MM.1S (cell line): ENCODE measurements around the gene GPATCH3.
A peak's percentile ranks its signal among the peaks of the same experiment; 100 is the strongest.
"Not testable (repeated sequence)": the region's sequence is repeated elsewhere in the genome, so short reads cannot be mapped to it uniquely, and the experiment has no call there.

Experiments
- DNase-seq: peaks from one replicate; pipeline ENCODE4 v3.0.0-alpha.2; 2015
- H2AFZ ChIP-seq: fragments of 300-600 bp; sonication (generic); 2 replicates; pipeline ENCODE4 v1.6.0; 2016; ENCODE audit warnings: antibody characterized with exemption, low read length
- H3F3A ChIP-seq: fragments of 300-600 bp; sonication (generic); 2 replicates; pipeline ENCODE4 v1.6.1; 2016; ENCODE audit warnings: mild to moderate bottlenecking, antibody characterized with exemption, low read length, moderate library complexity, mixed read lengths; ENCODE audit not compliant: insufficient read depth
- H3K27ac ChIP-seq: fragments of 300-600 bp; sonication (generic); 2 replicates; pipeline ENCODE4 v1.5.1; 2016; ENCODE audit warnings: mild to moderate bottlenecking, low read length
- H3K27me3 ChIP-seq: fragments of 300-600 bp; sonication (generic); replicated peaks from 2 replicates; pipeline ENCODE4 v1.6.0; 2016; ENCODE audit warnings: low read length; ENCODE audit not compliant: insufficient read depth
- H3K36me3 ChIP-seq: fragments of 300-600 bp; sonication (generic); replicated peaks from 2 replicates; pipeline ENCODE4 v1.6.1; 2016; ENCODE audit warnings: mild to moderate bottlenecking, low read length, mixed read lengths; ENCODE audit not compliant: insufficient read depth
- H3K4me1 ChIP-seq: fragments of 300-600 bp; sonication (generic); 2 replicates; pipeline ENCODE4 v1.6.1; 2016; ENCODE audit warnings: low read length, mixed read lengths
- H3K4me2 ChIP-seq: fragments of 300-600 bp; sonication (generic); 2 replicates; pipeline ENCODE4 v1.6.0; 2016; ENCODE audit warnings: low read depth, low read length
- H3K4me3 ChIP-seq: fragments of 300-600 bp; sonication (generic); 2 replicates; pipeline ENCODE4 v1.5.1; 2016; ENCODE audit warnings: low read length, mixed read lengths
- H3K79me2 ChIP-seq: fragments of 300-600 bp; sonication (generic); 2 replicates; pipeline ENCODE4 v1.6.1; 2016; ENCODE audit warnings: mixed run types, low read length, mixed read lengths
- H3K9ac ChIP-seq: fragments of 300-600 bp; sonication (generic); 2 replicates; pipeline ENCODE4 v1.6.1; 2016; ENCODE audit warnings: low read length, mixed read lengths
- H3K9me2 ChIP-seq: fragments of 300-600 bp; sonication (generic); replicated peaks from 2 replicates; pipeline ENCODE4 v1.6.1; 2016; ENCODE audit warnings: mild to moderate bottlenecking, low read length, mixed read lengths; ENCODE audit not compliant: insufficient read depth
- H3K9me3 ChIP-seq: fragments of 300-600 bp; sonication (generic); replicated peaks from 2 replicates; pipeline ENCODE4 v1.6.1; 2016; ENCODE audit warnings: mild to moderate bottlenecking, low read length, mixed read lengths; ENCODE audit not compliant: insufficient read depth
- H4K20me1 ChIP-seq: fragments of 300-600 bp; sonication (generic); 2 replicates; pipeline ENCODE4 v1.6.1; 2016; ENCODE audit warnings: mild to moderate bottlenecking, low read length, moderate library complexity, mixed read lengths; ENCODE audit not compliant: insufficient read depth
- CTCF ChIP-seq: fragments of 300-600 bp; sonication (generic); IDR thresholded peaks from 2 replicates; pipeline ENCODE4 v1.5.1; 2016; ENCODE audit warnings: antibody characterized with exemption, low read length, mixed read lengths
- EZH2 ChIP-seq: fragments of 300-600 bp; sonication (generic); optimal IDR thresholded peaks from 2 replicates; pipeline ENCODE3; 2017; ENCODE audit warnings: low read depth, mild to moderate bottlenecking, antibody characterized with exemption, low read length, mixed read lengths
- EZH2phosphoT487 ChIP-seq: fragments of 300-600 bp; sonication (generic); IDR thresholded peaks from 2 replicates; pipeline ENCODE4 v1.6.1; 2018; ENCODE audit warnings: antibody characterized with exemption, low read length

The GPATCH3 gene

DNA sequence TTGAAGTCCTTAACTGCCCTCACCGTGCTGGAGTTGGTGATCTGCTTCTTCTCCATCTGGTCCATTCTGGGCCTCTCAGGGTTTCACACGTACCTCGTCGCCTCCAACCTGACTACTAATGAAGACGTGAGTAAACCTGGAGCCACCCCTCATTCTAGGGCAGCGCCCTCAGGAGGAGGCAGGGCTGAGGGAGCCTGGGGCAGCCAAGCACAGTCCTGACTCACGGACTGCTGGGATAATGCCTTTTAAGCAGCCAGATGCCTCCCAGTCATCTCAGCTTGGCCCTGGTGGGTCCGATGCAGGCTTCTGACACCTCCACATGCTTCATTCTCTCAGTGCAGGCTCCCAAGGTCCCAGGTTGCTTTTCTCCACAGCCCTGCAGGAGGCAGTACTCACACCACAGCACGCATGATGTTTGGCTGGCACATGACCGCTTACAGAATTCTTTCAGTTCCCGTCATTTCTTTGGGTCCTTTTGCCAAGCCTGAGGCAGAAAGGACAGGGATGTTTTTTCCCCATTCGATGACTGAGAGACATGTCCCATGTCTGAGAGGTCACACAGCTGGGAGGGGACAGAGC lies 49.1 kb downstream of the GPATCH3 start:
- no peak for DNase-seq
- Histone ChIP-seq H4K20me1 (no peaks in the 10 kb centered on the region), H3K9ac (no peak overlapping the region), H3K36me3 (peaks cover 4% of the 10 kb centered on the region; the same call in 1 of the 2 replicates), H3K4me2 (no peak overlapping the region), H3K79me2 (peaks cover 3% of the 10 kb centered on the region; the same call in 1 of the 2 replicates), H3F3A (no peaks in the 10 kb centered on the region), H3K27ac (no peak overlapping the region), H3K9me2 (no peaks in the 10 kb centered on the region), H3K9me3 (no peaks in the 10 kb centered on the region), H3K27me3 (no peaks in the 10 kb centered on the region), H2AFZ (no peak overlapping the region), H3K4me3 (no peak overlapping the region), H3K4me1 (no peaks in the 10 kb centered on the region)
- no peak for TF ChIP-seq EZH2
- peak; percentile 10; the same call in 1 of the 2 replicates for TF ChIP-seq CTCF

- H3K4me1 ChIP-seq, result no peaks in the 10 kb centered on the region
- H4K20me1 ChIP-seq, result no peaks in the 10 kb centered on the region
- no peak for TF ChIP-seq EZH2
- no peak for TF ChIP-seq EZH2phosphoT487
- no peak for TF ChIP-seq CTCF
- no peak overlapping the region for H3K27ac ChIP-seq
- H3F3A ChIP-seq, result no peaks in the 10 kb centered on the region
- H3K9me3 ChIP-seq, result no peaks in the 10 kb centered on the region
- no peak overlapping the region for H2AFZ ChIP-seq
- H3K27me3 ChIP-seq, result no peaks in the 10 kb centered on the region
- no peak overlapping the region for H3K9ac ChIP-seq
- peaks cover 18% of the 10 kb centered on the region for H3K79me2 ChIP-seq
- H3K4me2 ChIP-seq, result no peak overlapping the region
- no peak overlapping the region for H3K4me3 ChIP-seq
- H3K36me3 ChIP-seq, result peaks cover 4% of the 10 kb centered on the region; the same call in 1 of the 2 replicates
- DNase-seq, result no peak
- H3K9me2 ChIP-seq, result no peaks in the 10 kb centered on the region
These were observed 51.1 kb downstream of the GPATCH3 start for GRCh38 chr1:26848941-26849774.

DNA sequence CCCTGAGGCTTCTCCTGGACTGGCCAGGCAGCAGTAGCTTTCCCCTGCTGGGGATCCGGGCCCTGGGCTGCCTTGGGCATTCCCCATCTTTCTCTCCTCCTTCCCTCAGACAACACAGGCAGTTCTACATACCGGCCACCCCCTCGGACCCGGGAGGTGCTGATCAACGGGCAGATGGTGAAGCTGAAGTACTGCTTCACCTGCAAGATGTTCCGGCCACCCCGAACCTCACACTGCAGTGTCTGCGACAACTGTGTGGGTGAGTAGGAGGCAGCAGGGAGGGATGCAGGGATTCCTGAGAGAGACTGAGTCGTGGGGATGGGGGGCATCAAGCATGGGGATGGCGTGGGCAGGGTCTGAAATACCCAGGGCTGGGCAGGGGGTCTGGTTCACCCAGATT lies 51.8 kb downstream of the GPATCH3 start:
- Histone ChIP-seq H3K9me2 (no peaks in the 10 kb centered on the region), H3K4me3 (no peak overlapping the region), H4K20me1 (no peaks in the 10 kb centered on the region), H3K27me3 (no peaks in the 10 kb centered on the region), H3F3A (no peaks in the 10 kb centered on the region), H3K36me3 (no peaks in the 10 kb centered on the region; the same call in 1 of the 2 replicates), H3K27ac (no peak overlapping the region), H3K9me3 (no peaks in the 10 kb centered on the region), H3K4me2 (no peak overlapping the region), H3K9ac (no peak overlapping the region), H2AFZ (no peak overlapping the region), H3K79me2 (peaks cover 22% of the 10 kb centered on the region), H3K4me1 (no peaks in the 10 kb centered on the region)
- TF ChIP-seq CTCF (no peak), EZH2 (no peak), EZH2phosphoT487 (no peak)
- no peak for DNase-seq

DNA sequence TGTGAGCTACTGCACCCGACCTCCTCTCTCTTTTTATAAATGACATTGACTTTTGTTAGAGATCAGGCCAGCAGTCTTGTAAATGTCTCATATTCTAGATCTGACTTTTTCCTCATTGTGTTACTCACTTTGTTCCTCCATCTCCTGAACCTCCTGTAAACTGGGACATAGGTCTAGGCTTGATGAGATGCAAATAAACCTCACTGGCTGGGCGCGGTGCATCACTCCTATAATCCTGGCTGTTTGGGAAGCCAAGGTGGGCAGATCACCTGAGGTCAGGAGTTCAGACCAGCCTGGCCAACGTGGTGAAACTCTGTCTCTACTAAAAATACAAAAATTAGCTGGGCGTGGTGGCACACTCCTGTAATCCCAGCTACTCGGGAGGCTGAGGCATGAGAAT lies 52.4 kb downstream of the GPATCH3 start:
- H3K4me3 ChIP-seq, H3K9ac ChIP-seq, H3K36me3 ChIP-seq, H2AFZ ChIP-seq, H4K20me1 ChIP-seq, H3K9me3 ChIP-seq, H3K27ac ChIP-seq, H3F3A ChIP-seq, H3K4me2 ChIP-seq, H3K9me2 ChIP-seq, H3K4me1 ChIP-seq, DNase-seq, H3K27me3 ChIP-seq: not testable (repeated sequence)
- peaks cover 28% of the 10 kb centered on the region for H3K79me2 ChIP-seq
